Liver (tissue), 3 donors: ENCODE data around the gene SMIM33.

ENCODE experiments used
- HNF4G ChIP-seq: IDR thresholded peaks from 2 replicates; pipeline ENCODE4 v1.6.1; 2016; ENCODE audit warnings: antibody characterized with exemption
- JUND ChIP-seq, 2 donors: IDR thresholded peaks; 2 replicates each; pipeline ENCODE4 v1.6.1; 2016; ENCODE audit warnings: antibody characterized with exemption in 2 of 2
- RAD21 ChIP-seq, 2 donors: IDR thresholded peaks; 2 replicates each; pipeline ENCODE4 v1.6.1; 2016; ENCODE audit warnings: antibody characterized with exemption in 2 of 2, mild to moderate bottlenecking in 2 of 2
- TAF1 ChIP-seq: conservative IDR thresholded peaks from 2 replicates; pipeline ENCODE4 v1.6.1; 2016; ENCODE audit warnings: antibody characterized with exemption, mild to moderate bottlenecking
- YY1 ChIP-seq: IDR thresholded peaks from 2 replicates; pipeline ENCODE4 v1.6.1; 2016; ENCODE audit warnings: antibody characterized with exemption, mild to moderate bottlenecking
- TF ChIP-seq, protein P1 (sequence below): fragments of 150-350 bp; IDR thresholded peaks from 2 replicates; pipeline ENCODE4 v1.5.1; 2017; ENCODE audit warnings: improper control_type of control experiment, low read depth, low read length; ENCODE audit not compliant: missing input control
- TF ChIP-seq, protein P2 (sequence below): IDR thresholded peaks from 2 replicates; pipeline ENCODE4 v1.6.1; 2016; ENCODE audit warnings: antibody characterized with exemption, mild to moderate bottlenecking
- TF ChIP-seq, protein P3 (sequence below): IDR thresholded peaks from 2 replicates; pipeline ENCODE4 v1.6.1; 2016; ENCODE audit warnings: antibody characterized with exemption
- TF ChIP-seq, protein P4 (sequence below): IDR thresholded peaks from 2 replicates; pipeline ENCODE4 v1.6.1; 2016; ENCODE audit warnings: antibody characterized with exemption
- donor health status: healthy.
- donor health status: healthy.

DNA sequence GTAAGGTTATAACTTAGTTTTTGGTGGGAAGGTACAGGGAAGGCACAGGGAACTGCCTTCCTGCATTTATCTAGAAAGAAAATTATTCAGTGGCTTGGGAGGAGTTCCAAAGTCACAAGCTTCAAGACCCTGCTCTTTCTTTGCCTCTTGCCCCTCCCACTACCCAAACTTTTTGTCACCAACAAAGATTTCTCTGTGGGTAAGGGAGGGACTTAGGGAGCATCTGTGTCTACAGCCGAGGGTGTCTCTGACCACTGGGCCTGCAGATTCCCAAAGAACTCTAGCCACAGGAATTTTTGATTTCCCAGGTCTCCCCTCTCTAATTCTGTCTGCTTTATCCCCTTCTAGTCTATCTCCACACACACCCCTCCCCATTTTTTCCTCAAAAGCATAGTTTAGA lies 10.3 kb upstream of the SMIM33 start:
- TF ChIP-seq, protein P1, sequence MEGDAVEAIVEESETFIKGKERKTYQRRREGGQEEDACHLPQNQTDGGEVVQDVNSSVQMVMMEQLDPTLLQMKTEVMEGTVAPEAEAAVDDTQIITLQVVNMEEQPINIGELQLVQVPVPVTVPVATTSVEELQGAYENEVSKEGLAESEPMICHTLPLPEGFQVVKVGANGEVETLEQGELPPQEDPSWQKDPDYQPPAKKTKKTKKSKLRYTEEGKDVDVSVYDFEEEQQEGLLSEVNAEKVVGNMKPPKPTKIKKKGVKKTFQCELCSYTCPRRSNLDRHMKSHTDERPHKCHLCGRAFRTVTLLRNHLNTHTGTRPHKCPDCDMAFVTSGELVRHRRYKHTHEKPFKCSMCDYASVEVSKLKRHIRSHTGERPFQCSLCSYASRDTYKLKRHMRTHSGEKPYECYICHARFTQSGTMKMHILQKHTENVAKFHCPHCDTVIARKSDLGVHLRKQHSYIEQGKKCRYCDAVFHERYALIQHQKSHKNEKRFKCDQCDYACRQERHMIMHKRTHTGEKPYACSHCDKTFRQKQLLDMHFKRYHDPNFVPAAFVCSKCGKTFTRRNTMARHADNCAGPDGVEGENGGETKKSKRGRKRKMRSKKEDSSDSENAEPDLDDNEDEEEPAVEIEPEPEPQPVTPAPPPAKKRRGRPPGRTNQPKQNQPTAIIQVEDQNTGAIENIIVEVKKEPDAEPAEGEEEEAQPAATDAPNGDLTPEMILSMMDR = no peak
- TF ChIP-seq TAF1 (no peak), RAD21 (IDR thresholded peaks at IDR 0.05) (no peak), YY1 (no peak), JUND (IDR thresholded peaks at IDR 0.05) (no peak), HNF4G (no peak)
- TF ChIP-seq, protein P2, sequence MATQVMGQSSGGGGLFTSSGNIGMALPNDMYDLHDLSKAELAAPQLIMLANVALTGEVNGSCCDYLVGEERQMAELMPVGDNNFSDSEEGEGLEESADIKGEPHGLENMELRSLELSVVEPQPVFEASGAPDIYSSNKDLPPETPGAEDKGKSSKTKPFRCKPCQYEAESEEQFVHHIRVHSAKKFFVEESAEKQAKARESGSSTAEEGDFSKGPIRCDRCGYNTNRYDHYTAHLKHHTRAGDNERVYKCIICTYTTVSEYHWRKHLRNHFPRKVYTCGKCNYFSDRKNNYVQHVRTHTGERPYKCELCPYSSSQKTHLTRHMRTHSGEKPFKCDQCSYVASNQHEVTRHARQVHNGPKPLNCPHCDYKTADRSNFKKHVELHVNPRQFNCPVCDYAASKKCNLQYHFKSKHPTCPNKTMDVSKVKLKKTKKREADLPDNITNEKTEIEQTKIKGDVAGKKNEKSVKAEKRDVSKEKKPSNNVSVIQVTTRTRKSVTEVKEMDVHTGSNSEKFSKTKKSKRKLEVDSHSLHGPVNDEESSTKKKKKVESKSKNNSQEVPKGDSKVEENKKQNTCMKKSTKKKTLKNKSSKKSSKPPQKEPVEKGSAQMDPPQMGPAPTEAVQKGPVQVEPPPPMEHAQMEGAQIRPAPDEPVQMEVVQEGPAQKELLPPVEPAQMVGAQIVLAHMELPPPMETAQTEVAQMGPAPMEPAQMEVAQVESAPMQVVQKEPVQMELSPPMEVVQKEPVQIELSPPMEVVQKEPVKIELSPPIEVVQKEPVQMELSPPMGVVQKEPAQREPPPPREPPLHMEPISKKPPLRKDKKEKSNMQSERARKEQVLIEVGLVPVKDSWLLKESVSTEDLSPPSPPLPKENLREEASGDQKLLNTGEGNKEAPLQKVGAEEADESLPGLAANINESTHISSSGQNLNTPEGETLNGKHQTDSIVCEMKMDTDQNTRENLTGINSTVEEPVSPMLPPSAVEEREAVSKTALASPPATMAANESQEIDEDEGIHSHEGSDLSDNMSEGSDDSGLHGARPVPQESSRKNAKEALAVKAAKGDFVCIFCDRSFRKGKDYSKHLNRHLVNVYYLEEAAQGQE = no peak
- TF ChIP-seq, protein P3, sequence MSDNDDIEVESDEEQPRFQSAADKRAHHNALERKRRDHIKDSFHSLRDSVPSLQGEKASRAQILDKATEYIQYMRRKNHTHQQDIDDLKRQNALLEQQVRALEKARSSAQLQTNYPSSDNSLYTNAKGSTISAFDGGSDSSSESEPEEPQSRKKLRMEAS = no peak
- TF ChIP-seq, protein P4, sequence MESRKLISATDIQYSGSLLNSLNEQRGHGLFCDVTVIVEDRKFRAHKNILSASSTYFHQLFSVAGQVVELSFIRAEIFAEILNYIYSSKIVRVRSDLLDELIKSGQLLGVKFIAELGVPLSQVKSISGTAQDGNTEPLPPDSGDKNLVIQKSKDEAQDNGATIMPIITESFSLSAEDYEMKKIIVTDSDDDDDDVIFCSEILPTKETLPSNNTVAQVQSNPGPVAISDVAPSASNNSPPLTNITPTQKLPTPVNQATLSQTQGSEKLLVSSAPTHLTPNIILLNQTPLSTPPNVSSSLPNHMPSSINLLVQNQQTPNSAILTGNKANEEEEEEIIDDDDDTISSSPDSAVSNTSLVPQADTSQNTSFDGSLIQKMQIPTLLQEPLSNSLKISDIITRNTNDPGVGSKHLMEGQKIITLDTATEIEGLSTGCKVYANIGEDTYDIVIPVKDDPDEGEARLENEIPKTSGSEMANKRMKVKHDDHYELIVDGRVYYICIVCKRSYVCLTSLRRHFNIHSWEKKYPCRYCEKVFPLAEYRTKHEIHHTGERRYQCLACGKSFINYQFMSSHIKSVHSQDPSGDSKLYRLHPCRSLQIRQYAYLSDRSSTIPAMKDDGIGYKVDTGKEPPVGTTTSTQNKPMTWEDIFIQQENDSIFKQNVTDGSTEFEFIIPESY = no peak
